ENCODE results near the gene TMEFF1.

The TMEFF1 gene

GRCh38 chr9:100511205-100511604, 38.3 kb downstream of the TMEFF1 start:
- Histone ChIP-seq H3K9me2 (replicated peaks; ENCODE audit: control insufficient read depth, low read length) (no peaks in the 10 kb centered on the region), H3K4me3 (ENCODE audit: low read length) (no peak overlapping the region), H4K20me1 (ENCODE audit: control insufficient read depth, insufficient read depth, low read depth, low read length) (no peaks in the 10 kb centered on the region), H3K79me2 (ENCODE audit: control insufficient read depth, low read length) (no peaks in the 10 kb centered on the region), H3K4me2 (ENCODE audit: low read length) (no peak overlapping the region), H3K27me3 (ENCODE audit: control insufficient read depth, low read length) (no peaks in the 10 kb centered on the region), H3K27ac (ENCODE audit: low read depth, low read length) (no peak overlapping the region), H3F3A (ENCODE audit: control insufficient read depth, insufficient read depth) (no peaks in the 10 kb centered on the region), H3K36me3 (ENCODE audit: control insufficient read depth, low read length) (no peaks in the 10 kb centered on the region), H3K4me1 (ENCODE audit: control insufficient read depth, low read length) (peaks cover 14% of the 10 kb centered on the region), H3K9me3 (ENCODE audit: control insufficient read depth, insufficient read depth, low read length) (no peaks in the 10 kb centered on the region)
- TF ChIP-seq CTCF (IDR thresholded peaks at IDR 0.05; ENCODE audit: low read depth, low read length, poor library complexity, severe bottlenecking) (no peak), EZH2phosphoT487 (IDR thresholded peaks at IDR 0.05; ENCODE audit: borderline replicate concordance, low read length) (no peak)

GRCh38 chr9:100515578-100516494, 42.9 kb downstream of the TMEFF1 start:
- H3F3A ChIP-seq (ENCODE audit: control insufficient read depth, insufficient read depth) = no peaks in the 10 kb centered on the region
- TF ChIP-seq EZH2phosphoT487 (IDR thresholded peaks at IDR 0.05; ENCODE audit: borderline replicate concordance, low read length) (no peak), CTCF (IDR thresholded peaks at IDR 0.05; ENCODE audit: low read depth, low read length, poor library complexity, severe bottlenecking) (no peak)
- no peaks in the 10 kb centered on the region for H3K9me3 ChIP-seq (ENCODE audit: control insufficient read depth, insufficient read depth, low read length)
- H3K27me3 ChIP-seq (ENCODE audit: control insufficient read depth, low read length) = no peaks in the 10 kb centered on the region
- no peaks in the 10 kb centered on the region for H4K20me1 ChIP-seq (ENCODE audit: control insufficient read depth, insufficient read depth, low read depth, low read length)
- H3K79me2 ChIP-seq (ENCODE audit: control insufficient read depth, low read length) = no peaks in the 10 kb centered on the region
- no peaks in the 10 kb centered on the region for H3K9me2 ChIP-seq (replicated peaks; ENCODE audit: control insufficient read depth, low read length)
- H3K4me2 ChIP-seq (ENCODE audit: low read length) = no peak overlapping the region
- H3K4me1 ChIP-seq (ENCODE audit: control insufficient read depth, low read length) = no peaks in the 10 kb centered on the region
- H3K27ac ChIP-seq (ENCODE audit: low read depth, low read length) = no peak overlapping the region
- H3K36me3 ChIP-seq (ENCODE audit: control insufficient read depth, low read length) = no peaks in the 10 kb centered on the region
- H3K4me3 ChIP-seq (ENCODE audit: low read length) = no peak overlapping the region

- Histone ChIP-seq H3K4me2 (ENCODE audit: low read length) (no peak overlapping the region), H3K4me3 (ENCODE audit: low read length) (no peak overlapping the region), H3K4me1 (ENCODE audit: control insufficient read depth, low read length) (peaks cover 5% of the 10 kb centered on the region), H3K9me3 (ENCODE audit: control insufficient read depth, insufficient read depth, low read length) (no peaks in the 10 kb centered on the region), H3K36me3 (ENCODE audit: control insufficient read depth, low read length) (no peaks in the 10 kb centered on the region), H3K27me3 (ENCODE audit: control insufficient read depth, low read length) (no peaks in the 10 kb centered on the region), H4K20me1 (ENCODE audit: control insufficient read depth, insufficient read depth, low read depth, low read length) (no peaks in the 10 kb centered on the region), H3F3A (ENCODE audit: control insufficient read depth, insufficient read depth) (no peaks in the 10 kb centered on the region), H3K79me2 (ENCODE audit: control insufficient read depth, low read length) (no peaks in the 10 kb centered on the region), H3K9me2 (replicated peaks; ENCODE audit: control insufficient read depth, low read length) (no peaks in the 10 kb centered on the region), H3K27ac (ENCODE audit: low read depth, low read length) (no peak overlapping the region)
- TF ChIP-seq EZH2phosphoT487 (IDR thresholded peaks at IDR 0.05; ENCODE audit: borderline replicate concordance, low read length) (no peak), CTCF (IDR thresholded peaks at IDR 0.05; ENCODE audit: low read depth, low read length, poor library complexity, severe bottlenecking) (no peak)
These were observed 48.3 kb downstream of the TMEFF1 start for GRCh38 chr9:100521282-100521681.
